SU-DHL-6 (cell line): ENCODE data around the gene TMEM86B.

ENCODE experiments used
- H2AFZ ChIP-seq: fragments of 200-600 bp; sonication (generic); 2 replicates; pipeline ENCODE4 v1.6.1; 2014; ENCODE audit warnings: low read depth, mild to moderate bottlenecking, moderate library complexity, mixed read lengths, antibody characterized with exemption, low read length; ENCODE audit not compliant: severe bottlenecking
- H3F3A ChIP-seq: fragments of 200-600 bp; shearing (Covaris generic); 2 replicates; pipeline ENCODE4 v1.6.0; 2016; ENCODE audit warnings: antibody characterized with exemption, mild to moderate bottlenecking; ENCODE audit not compliant: insufficient read depth
- H3K27ac ChIP-seq: fragments of 200-600 bp; sonication (generic); 2 replicates; pipeline ENCODE4 v1.5.1; 2016; ENCODE audit warnings: low read depth, mild to moderate bottlenecking, low read length, moderate library complexity, mixed read lengths
- H3K27me3 ChIP-seq: fragments of 200-600 bp; sonication (generic), shearing (Covaris generic); 2 replicates; pipeline ENCODE4 v1.6.0; 2014; ENCODE audit warnings: mild to moderate bottlenecking, low read length
- H3K36me3 ChIP-seq: fragments of 200-600 bp; sonication (generic); 2 replicates; pipeline ENCODE4 v1.6.1; 2014; ENCODE audit warnings: mild to moderate bottlenecking, low read length, mixed read lengths
- H3K4me2 ChIP-seq: fragments of 300-600, 200-600 bp; shearing (Covaris generic), sonication (generic); 2 replicates; pipeline ENCODE4 v1.6.0; 2014; ENCODE audit warnings: low read length, low read depth, mild to moderate bottlenecking; ENCODE audit not compliant: poor library complexity, severe bottlenecking
- H3K4me3 ChIP-seq: fragments of 200-600 bp; sonication (generic); 2 replicates; pipeline ENCODE4 v1.5.1; 2014; ENCODE audit warnings: antibody characterized with exemption, low read length, mild to moderate bottlenecking, mixed read lengths; ENCODE audit not compliant: insufficient read depth, poor library complexity, severe bottlenecking
- H3K79me2 ChIP-seq: fragments of 200-600 bp; sonication (generic); 2 replicates; pipeline ENCODE4 v1.6.1; 2014; ENCODE audit warnings: mild to moderate bottlenecking, low read length, moderate library complexity; ENCODE audit not compliant: insufficient read depth
- H3K9ac ChIP-seq: fragments of 200-600 bp; sonication (generic); 2 replicates; pipeline ENCODE4 v1.7.0; 2014; ENCODE audit warnings: mild to moderate bottlenecking, low read length
- H3K9me2 ChIP-seq: fragments of 200-600 bp; sonication (generic); replicated peaks from 2 replicates; pipeline ENCODE4 v1.6.1; 2014; ENCODE audit warnings: low read length; ENCODE audit not compliant: insufficient read depth
- H3K9me3 ChIP-seq: fragments of 200-600 bp; sonication (generic); 2 replicates; pipeline ENCODE4 v1.6.1; 2014; ENCODE audit warnings: low read length, mixed read lengths; ENCODE audit not compliant: insufficient read depth
- H4K20me1 ChIP-seq: fragments of 200-600 bp; sonication (generic); 2 replicates; pipeline ENCODE4 v1.6.1; 2014; ENCODE audit warnings: low read depth, mild to moderate bottlenecking, antibody characterized with exemption, low read length, moderate library complexity, mixed read lengths
- EZH2phosphoT487 ChIP-seq: fragments of 200-600 bp; sonication (generic), shearing (Covaris generic); conservative IDR thresholded peaks from 2 replicates; pipeline ENCODE4 v1.6.1; 2018; ENCODE audit warnings: mild to moderate bottlenecking, antibody characterized with exemption, low read length, moderate library complexity, mixed read lengths
- TF ChIP-seq, protein P1 (sequence below): fragments of 200-600 bp; sonication (generic); IDR thresholded peaks from one replicate; pipeline ENCODE4 v1.5.1; 2017; ENCODE audit warnings: antibody characterized with exemption, mild to moderate bottlenecking, low read length, moderate library complexity; ENCODE audit not compliant: insufficient read depth, poor library complexity, severe bottlenecking

The TMEM86B gene

DNA sequence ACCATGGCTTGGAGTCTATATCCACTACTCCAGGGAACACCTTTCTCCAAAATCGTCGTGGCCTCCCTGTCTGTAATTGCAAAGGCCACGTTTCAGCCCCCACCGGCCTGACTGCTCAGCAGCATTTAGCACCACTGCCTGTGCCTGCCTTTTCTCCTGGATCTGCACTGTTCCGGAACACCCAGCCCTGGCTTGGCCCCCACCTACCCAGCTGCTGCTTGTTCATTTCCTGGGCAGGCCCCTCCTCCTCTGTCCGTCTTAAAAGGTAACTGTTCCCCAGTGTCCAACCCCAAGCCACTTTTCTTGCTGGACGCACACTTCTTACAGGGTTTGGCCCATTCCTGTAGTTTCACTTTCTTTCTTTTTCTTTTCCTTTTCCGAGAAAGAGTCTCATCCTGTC lies 39.9 kb downstream of the TMEM86B start:
- Histone ChIP-seq H3K27me3 (no peaks in the 10 kb centered on the region), H3K9me3 (no peaks in the 10 kb centered on the region), H3K9me2 (no peaks in the 10 kb centered on the region), H3K9ac (no peak overlapping the region), H3K79me2 (no peaks in the 10 kb centered on the region), H3K4me2 (no peak overlapping the region), H4K20me1 (no peaks in the 10 kb centered on the region), H3K27ac (no peak overlapping the region), H3K36me3 (no peaks in the 10 kb centered on the region), H3F3A (no peaks in the 10 kb centered on the region), H3K4me3 (no peak overlapping the region), H2AFZ (no peak overlapping the region)
- no peak for TF ChIP-seq EZH2phosphoT487
- TF ChIP-seq, protein P1, sequence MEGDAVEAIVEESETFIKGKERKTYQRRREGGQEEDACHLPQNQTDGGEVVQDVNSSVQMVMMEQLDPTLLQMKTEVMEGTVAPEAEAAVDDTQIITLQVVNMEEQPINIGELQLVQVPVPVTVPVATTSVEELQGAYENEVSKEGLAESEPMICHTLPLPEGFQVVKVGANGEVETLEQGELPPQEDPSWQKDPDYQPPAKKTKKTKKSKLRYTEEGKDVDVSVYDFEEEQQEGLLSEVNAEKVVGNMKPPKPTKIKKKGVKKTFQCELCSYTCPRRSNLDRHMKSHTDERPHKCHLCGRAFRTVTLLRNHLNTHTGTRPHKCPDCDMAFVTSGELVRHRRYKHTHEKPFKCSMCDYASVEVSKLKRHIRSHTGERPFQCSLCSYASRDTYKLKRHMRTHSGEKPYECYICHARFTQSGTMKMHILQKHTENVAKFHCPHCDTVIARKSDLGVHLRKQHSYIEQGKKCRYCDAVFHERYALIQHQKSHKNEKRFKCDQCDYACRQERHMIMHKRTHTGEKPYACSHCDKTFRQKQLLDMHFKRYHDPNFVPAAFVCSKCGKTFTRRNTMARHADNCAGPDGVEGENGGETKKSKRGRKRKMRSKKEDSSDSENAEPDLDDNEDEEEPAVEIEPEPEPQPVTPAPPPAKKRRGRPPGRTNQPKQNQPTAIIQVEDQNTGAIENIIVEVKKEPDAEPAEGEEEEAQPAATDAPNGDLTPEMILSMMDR: no peak

DNA sequence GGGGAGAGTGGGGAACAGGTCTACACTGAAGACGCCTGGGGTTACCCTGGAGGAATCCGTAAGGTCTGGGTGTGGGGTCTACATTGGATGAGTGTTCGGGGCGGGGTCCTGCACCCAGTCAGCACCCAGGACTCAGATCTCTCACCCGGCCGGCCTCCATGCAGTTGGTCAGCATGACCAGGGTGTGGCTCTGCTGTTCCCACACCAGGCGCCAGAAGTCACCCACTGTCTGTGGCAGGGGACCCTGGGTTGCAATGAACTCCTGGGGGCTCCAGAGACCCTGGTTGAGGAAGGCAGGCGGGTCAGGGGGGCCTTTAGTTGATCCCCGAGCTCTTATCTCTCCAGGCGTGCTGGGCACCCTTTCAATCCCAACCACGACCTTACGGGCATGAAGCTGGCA lies 42.5 kb downstream of the TMEM86B start:
- no peaks in the 10 kb centered on the region for H3K9me2 ChIP-seq
- H3F3A ChIP-seq: no peaks in the 10 kb centered on the region
- H3K27ac ChIP-seq: no peak overlapping the region
- H3K36me3 ChIP-seq: no peaks in the 10 kb centered on the region
- H3K9ac ChIP-seq: no peak overlapping the region
- no peaks in the 10 kb centered on the region for H3K79me2 ChIP-seq
- no peaks in the 10 kb centered on the region for H3K9me3 ChIP-seq
- no peaks in the 10 kb centered on the region for H4K20me1 ChIP-seq
- no peak overlapping the region for H3K4me2 ChIP-seq
- no peak overlapping the region for H2AFZ ChIP-seq
- H3K4me3 ChIP-seq: no peak overlapping the region
- H3K27me3 ChIP-seq: no peaks in the 10 kb centered on the region
- TF ChIP-seq, protein P1: no peak
- no peak for TF ChIP-seq EZH2phosphoT487

DNA sequence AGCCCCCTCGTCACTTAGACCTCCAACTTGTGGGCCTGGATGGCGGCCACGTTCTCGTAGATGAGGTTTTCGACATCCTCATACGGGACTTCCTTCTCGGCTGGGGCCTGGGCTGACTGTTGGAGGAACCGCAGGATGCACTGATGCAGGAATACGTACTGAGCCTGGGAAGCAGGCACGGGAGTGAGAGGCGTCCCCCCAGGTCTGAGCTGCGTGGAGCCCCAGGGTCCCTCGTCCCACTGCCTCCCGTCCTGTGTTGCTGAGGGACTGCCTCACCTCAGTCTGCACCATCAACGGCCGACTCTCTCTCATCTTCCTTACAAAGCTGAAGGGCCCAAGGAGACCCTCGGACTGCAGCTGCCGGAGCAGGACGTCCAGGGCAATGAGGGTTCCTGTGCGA lies 46.8 kb downstream of the TMEM86B start:
- H3K9ac ChIP-seq: no peak overlapping the region
- no peaks in the 10 kb centered on the region for H3K9me3 ChIP-seq
- no peaks in the 10 kb centered on the region for H3K79me2 ChIP-seq
- no peaks in the 10 kb centered on the region for H4K20me1 ChIP-seq
- no peak overlapping the region for H2AFZ ChIP-seq
- no peak overlapping the region for H3K4me3 ChIP-seq
- no peak overlapping the region for H3K4me2 ChIP-seq
- no peaks in the 10 kb centered on the region for H3K36me3 ChIP-seq
- no peak overlapping the region for H3K27ac ChIP-seq
- H3K9me2 ChIP-seq: no peaks in the 10 kb centered on the region
- H3K27me3 ChIP-seq: no peaks in the 10 kb centered on the region; the same call in 1 of the 2 replicates
- no peak for TF ChIP-seq EZH2phosphoT487
- TF ChIP-seq, protein P1: no peak
- no peaks in the 10 kb centered on the region for H3F3A ChIP-seq
